Amniotic stem cell (primary cell): ENCODE results near the gene ZBTB7B.

Source experiments
- DNase-seq: peaks from one replicate; lab custom pipeline; 2025; lab: John Stamatoyannopoulos, UW

Gene ZBTB7B

DNA sequence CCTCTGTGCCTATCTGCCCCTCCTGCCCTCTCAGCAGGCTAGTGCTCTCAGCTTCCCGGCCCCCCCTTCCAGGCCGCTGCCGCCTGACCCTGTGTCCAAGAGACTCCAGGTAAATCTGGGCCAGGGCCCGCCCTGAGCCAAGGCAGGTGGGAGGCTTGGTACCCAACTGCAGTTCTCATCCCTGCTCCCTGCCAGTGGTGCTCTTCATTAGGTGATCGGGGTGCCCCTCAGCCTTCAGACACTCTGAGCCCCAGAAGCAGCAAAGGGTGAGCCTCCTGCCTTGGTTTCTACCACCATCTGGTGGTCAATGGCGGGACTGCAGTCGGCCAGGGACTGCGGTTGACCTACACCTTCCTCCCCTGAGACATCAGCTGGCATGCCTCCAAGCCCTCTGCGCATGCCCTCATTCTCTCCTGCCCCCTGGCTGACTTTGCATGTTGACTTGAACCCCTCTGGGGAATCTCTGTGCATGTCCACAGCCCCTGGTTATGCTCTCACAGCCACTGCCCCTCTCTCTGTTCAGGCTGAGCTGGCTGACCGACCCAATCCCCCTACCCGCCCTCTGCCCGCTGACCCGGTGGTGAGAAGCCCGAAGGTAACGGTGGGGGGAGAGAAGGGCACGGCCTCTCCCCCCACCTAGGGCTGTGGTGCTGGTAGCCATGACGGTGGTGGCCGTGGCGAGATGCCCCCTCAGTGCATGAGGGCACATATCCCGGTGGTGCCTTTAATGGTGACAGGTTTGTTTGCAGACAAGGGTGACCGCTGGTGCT is 59.0 kb downstream of the ZBTB7B start:
- DNase-seq: no peak

- DNase-seq: no peak
Observed at GRCh38 chr1:155062151-155062686, 59.6 kb downstream of the ZBTB7B start.

GRCh38 chr1:155062702-155063411 is 60.3 kb downstream of the ZBTB7B start:
- DNase-seq: no peak

- peak; percentile 65 for DNase-seq
Observed at GRCh38 chr1:155063550-155064110, 61.0 kb downstream of the ZBTB7B start, which contains the start of gene EFNA4. EFNA4 (plus strand) TSS chr1:155063740; CDS start chr1:155063824, 84 bp downstream.

GRCh38 chr1:155064111-155064831 is 61.7 kb downstream of the ZBTB7B start:
- no peak for DNase-seq

- no peak for DNase-seq
Observed at GRCh38 chr1:155064832-155065429, 62.3 kb downstream of the ZBTB7B start.

- no peak for DNase-seq
Observed at GRCh38 chr1:155066777-155067176, 64.2 kb downstream of the ZBTB7B start.
